LHCN-M2 (cell line): ENCODE measurements around the gene ALPL. TPM values are rescaled to one million over a fixed set of nuclear protein-coding genes. Genes with fewer than 3 reads are reported as not detected.

Experiments
- DNase-seq: peaks from one replicate; pipeline ENCODE4 v3.0.0-alpha.2; 2012; ENCODE audit warnings: low read depth
- total RNA-seq: library from RNA; depleted of rRNA; stranded (reverse); fragments of >200 nt; gene quantifications from 2 replicates; pipeline ENCODE4 v1.2.3, GENCODE V29; 2014

Gene ALPL
- total RNA-seq, 1 experiment from 2014 or later, result 128 TPM

DNA sequence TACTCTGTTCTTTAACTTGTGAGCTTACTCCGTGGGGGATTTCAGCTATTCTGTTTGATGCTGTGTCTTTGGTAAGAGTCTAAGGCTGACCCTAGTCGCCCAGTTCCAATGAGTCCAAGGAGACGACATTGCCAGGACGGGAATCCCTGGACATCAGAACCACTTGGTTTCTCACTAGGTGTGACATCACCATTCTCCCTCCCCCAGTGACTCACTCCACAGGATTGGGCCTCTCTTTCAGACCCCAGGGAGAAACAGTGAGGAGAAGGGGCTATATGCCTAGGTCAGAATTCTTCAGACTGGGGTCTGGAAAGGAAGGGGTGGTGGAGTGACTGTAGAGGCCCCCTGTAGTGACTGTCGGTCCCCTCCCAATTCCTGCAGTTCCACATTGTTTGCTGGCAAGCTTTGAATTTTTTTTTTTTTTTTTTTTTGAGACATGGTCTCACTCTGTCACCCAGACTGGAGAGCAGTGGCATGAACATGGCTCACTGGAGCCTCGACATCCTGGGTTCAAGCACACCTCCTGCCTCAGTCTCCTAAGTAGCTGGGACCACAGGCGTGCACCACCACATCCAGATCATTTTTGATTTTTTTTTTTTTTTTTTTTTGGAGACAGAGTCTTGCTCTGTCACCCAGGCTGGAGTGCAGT lies 21.3 kb downstream of the ALPL start:
- DNase-seq, result no peak

DNA sequence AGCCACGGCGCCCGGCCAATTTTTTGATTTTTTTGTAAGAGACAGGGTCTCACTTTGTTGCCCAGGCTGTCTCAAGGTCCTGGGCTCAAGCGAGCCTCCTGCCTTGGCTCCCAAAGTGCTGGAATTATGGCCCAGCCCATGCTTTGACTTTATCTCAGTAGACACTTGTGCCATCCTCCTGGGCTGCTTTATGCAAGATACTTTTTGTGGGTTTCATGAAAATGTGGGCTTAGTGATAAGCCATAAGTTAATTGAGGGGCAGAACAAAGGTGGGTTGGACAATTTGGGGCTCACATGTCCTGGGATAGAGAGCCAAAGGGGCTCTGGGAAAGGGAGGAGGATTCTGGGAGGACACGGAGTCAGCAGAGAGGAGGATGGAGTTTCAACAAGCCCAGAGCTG lies 22.0 kb downstream of the ALPL start:
- no peak for DNase-seq

GRCh38 chr1:21532496-21532895 lies 23.3 kb downstream of the ALPL start:
- DNase-seq, result no peak

GRCh38 chr1:21532992-21533534 lies 23.8 kb downstream of the ALPL start:
- no peak for DNase-seq

- DNase-seq, result no peak
Measured at GRCh38 chr1:21534146-21534545, 24.9 kb downstream of the ALPL start.

GRCh38 chr1:21534674-21535378 lies 25.6 kb downstream of the ALPL start:
- peak; percentile 35 for DNase-seq

DNA sequence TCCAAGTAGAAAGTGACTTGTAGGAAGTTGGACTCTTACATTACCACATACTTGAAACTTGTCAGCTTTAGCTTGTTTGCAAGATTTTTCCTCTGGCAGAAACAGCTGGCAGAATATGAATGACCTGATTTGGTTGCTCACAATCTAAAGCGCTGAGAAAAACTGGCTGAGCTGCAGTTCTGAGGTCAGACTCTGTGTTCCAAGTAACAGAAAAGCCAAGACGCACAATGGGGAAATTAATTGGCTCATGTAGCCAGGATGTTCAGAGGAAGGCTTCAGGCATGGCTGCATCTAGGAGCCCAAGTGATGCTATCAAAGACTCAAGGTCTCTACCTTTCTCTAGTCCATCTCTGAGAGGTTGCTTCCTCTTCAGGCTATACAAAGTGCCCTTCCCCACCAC lies 27.0 kb downstream of the ALPL start:
- DNase-seq, result peak; percentile 24

- no peak for DNase-seq
Measured at GRCh38 chr1:21537511-21537931, 28.3 kb downstream of the ALPL start.

DNA sequence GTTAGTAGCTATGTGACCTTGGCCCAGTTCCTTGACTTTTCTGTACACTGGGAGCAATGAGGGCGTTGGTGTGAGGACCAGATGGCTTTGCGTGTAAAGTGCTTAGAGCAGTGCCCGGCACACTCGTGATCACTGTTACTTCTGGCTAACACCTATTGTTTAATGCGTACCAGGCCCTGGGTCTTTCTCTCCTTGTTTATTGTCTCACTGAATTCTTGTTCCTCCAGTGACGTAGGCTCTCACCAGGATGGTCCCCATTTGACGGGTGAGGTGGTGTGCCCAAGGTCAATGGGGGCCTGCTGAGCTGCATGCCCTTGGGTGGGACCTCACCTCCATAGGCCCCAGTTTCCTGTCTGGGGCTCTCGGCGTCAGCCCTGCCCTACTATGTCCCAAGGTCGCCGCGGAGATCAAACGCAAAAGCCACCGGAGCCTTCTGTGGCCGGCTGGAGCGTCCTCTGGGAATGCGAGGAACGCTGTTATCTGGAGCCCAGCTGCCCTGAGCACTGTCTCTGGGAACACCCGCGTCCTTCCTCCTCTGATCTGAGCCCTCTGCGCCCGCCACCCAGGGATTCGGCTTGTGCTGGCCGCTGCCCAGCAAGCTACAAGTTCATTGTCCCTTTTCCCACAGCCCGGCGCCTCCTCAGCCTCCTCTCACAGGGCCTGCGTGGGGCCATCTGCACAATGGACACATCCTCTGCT lies 28.9 kb downstream of the ALPL start:
- no peak for DNase-seq

- no peak for DNase-seq
Measured at GRCh38 chr1:21539933-21540332, 30.7 kb downstream of the ALPL start.

GRCh38 chr1:21541329-21541728 lies 32.1 kb downstream of the ALPL start:
- no peak for DNase-seq

GRCh38 chr1:21541835-21542234 lies 32.6 kb downstream of the ALPL start:
- DNase-seq, result peak; percentile 72

GRCh38 chr1:21543598-21543997 lies 34.4 kb downstream of the ALPL start:
- no peak for DNase-seq

DNA sequence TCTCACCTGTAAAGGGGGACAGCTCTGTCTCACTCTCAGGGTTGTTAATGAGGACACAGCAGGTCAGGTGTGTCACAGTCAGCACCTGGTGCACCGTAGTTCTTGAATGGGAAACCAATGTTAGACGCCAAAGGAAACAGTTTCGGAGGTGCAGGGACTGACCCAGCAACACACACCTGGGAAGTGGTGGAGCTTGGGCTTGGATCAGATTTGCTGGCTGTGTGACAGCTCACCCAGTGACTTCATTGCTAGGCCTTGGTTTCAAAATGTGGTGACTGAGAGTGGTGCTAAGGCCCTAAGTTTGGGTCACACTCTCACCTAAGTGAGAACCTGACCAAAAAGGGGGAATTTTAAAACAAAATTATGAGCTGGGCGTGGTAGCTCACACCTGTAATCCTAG lies 34.9 kb downstream of the ALPL start:
- DNase-seq, result no peak

DNA sequence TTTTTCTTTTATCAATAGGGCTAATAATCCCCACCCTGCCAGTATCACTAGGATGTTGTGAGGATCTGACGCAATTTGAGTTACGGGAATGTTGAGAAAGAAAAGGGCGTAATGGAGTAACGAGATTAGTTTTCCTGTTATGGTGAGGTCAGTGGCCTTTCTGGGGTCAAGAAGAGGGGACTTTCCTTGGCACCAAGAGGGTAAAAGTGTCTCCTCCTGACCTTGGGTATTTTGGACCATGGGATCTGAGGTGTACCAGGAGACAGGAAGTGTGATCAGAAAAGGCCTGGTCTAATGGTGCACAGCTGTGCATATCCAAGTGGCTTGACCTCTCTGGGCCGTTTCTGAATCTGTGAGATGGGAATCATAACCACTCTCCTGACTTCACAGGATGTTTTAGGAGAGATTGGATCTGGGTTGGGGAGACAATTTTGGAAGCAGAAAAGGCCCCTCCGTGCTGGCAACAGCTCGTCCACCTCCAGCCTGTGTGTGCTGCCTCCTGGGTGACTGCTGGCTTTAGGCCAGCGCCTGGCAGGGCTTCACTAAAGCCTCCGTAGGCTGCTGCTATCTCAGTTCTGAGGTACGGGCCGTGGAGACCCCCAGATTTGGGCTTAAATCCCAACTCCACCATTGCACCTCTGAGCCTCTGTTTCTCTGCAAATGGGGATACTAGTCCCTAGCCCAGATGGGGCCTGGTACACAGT lies 37.1 kb downstream of the ALPL start:
- DNase-seq, result no peak

DNA sequence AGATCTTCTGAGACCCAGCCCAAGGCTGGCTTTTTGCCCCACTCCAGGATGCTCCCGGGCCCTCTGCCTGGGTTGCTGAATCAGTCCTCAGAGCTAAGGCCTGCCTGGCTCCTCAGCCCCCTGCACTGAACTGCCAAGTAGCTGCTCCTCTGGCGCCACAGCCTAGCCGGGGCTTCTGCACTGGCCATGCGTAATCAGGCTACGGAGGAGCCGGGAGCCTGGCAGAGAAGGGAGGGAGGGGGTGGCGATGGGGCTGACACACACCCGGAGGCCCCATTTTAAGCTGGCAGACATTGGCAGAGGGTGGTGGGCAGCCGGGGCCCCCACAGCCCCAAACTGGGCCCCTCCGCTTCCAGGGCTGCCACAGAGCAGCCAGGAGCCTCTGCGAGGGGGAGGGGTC lies 38.7 kb downstream of the ALPL start:
- DNase-seq, result no peak

DNA sequence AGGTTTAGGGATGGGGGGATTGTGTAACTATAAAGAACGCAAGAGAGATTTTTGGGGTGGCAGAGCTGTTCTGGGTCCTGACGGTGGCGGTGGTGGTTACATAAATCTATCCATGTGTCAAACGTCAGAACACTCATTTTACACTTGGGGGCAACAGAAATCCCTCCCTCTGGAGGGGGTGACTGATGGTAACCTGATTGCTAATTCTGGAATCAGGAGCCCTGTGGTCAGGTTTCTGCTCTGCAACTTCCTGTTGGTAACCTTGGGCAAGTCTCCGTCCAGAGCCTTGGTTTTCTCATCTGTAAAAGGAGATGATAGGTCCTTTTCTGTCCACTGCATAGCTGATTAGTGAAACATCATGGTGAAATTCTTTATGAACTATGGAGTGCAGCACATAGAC lies 40.9 kb downstream of the ALPL start:
- no peak for DNase-seq

DNA sequence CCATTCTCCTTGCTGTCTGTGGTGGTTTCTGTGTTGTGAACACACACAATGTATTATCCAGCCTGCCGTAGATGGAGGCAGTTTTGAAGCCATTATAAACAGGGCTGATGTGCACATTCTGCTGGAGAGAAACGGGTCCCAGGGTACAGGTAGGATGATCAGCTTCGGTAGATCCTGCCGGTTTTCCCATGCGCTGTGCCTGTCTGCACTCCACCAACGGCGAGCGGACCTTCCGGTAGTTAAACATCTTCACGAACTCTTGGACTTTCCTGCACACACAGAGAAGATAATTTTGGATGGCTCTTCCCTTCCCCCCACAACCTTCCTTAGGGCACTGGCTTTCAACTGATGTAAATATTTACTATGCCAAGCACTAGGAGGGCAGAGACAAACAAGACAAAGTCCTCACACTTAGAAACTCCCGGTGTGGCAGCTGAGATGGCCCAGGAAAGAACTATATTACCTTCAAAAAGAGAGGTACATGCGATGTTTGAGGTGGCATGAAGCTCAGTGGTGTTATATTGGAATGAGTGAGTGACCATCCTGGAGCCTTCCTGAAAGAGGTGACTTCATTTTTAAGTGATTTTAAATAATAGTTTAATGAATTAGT lies 41.7 kb downstream of the ALPL start:
- DNase-seq, result no peak

DNA sequence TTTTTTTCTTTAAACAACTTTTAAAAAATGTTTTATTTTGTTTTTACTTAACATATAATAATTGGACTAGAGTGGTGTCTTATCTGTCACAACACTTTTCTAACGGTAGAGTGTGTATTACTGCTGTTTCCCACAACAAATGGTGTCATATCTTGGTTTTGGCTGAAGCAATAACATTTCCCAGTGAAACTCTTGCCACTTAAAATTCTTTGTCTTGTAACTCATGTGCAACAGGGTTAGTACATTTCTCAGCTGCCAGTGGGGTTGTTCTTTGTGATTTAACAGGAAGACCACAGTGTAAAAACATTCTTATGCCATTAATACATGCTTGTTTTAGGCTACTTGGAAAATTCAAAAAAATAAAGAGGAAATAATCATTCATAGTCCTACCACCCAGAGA lies 43.5 kb downstream of the ALPL start:
- peak; percentile 98 for DNase-seq

DNA sequence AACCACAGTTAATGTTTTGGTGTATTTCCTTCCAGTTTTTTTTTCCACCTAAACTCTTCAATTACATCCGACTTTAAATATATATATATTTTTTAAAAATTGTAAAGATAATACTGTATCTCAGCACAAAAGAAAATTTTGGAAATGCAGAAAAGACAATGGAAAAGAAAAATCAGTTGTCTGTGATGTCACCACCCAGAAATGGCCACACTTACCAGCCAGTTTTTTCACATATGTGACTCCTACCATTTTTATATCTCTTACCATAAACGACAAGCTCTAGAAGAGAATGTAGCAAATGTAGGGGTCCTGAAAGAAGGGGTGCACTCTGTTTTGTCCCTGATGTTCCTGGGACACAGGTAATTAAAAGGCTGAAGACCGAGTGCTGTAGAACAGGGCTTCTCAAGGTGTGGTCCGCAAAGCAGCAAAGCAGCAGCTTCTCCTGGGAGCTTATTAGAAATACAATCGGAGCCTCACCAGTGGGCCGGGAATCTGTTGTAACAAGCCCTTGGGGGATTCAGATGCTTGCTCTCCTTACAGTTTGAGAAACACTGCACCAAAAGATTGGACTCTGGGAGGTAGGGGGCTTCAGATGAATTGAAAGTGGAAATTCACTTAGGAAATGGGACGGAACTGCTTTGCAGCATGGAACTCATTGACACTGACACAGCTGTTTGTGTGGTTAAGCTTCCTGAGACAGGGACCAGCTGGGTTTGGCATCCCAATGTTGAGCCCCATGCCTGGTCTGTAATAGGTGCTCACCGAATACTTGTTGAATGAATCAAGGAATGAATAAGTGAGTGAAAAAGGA lies 44.1 kb downstream of the ALPL start:
- DNase-seq, result peak; percentile 99
